GM12891 (cell line): ENCODE measurements around the gene PPP1R11.

Experiments
- DNase-seq: peaks from one replicate; pipeline ENCODE4 v3.0.0; 2011; ENCODE audit warnings: low spot score; ENCODE audit not compliant: insufficient read length
- FAIRE-seq: peaks from 2 replicates; lab custom pipeline; 2011; peaks lifted over from hg19 to GRCh38; lab: Jason Lieb, UNC
- PAX5 ChIP-seq: IDR thresholded peaks from 2 replicates; pipeline ENCODE4 v1.6.1; 2011; ENCODE audit warnings: low read length, moderate library complexity, mild to moderate bottlenecking; ENCODE audit not compliant: insufficient read depth, severe bottlenecking
- POLR2A ChIP-seq: IDR thresholded peaks from 2 replicates; pipeline ENCODE4 v1.6.1; 2011; ENCODE audit warnings: low read depth, low read length, control low read depth
- POLR2AphosphoS5 ChIP-seq: IDR thresholded peaks from 2 replicates; pipeline ENCODE4 v1.6.1; 2011; ENCODE audit warnings: low read depth, low read length, control low read depth
- POU2F2 ChIP-seq: IDR thresholded peaks from 2 replicates; pipeline ENCODE4 v1.6.1; 2011; ENCODE audit warnings: low read depth, mild to moderate bottlenecking, control low read depth, low read length, moderate library complexity
- SPI1 ChIP-seq: IDR thresholded peaks from 2 replicates; pipeline ENCODE4 v1.6.1; 2011; ENCODE audit warnings: low read depth, low read length, control low read depth
- TAF1 ChIP-seq: IDR thresholded peaks from 2 replicates; pipeline ENCODE4 v1.6.1; 2011; ENCODE audit warnings: low read depth, low read length, control low read depth

The PPP1R11 gene

DNA sequence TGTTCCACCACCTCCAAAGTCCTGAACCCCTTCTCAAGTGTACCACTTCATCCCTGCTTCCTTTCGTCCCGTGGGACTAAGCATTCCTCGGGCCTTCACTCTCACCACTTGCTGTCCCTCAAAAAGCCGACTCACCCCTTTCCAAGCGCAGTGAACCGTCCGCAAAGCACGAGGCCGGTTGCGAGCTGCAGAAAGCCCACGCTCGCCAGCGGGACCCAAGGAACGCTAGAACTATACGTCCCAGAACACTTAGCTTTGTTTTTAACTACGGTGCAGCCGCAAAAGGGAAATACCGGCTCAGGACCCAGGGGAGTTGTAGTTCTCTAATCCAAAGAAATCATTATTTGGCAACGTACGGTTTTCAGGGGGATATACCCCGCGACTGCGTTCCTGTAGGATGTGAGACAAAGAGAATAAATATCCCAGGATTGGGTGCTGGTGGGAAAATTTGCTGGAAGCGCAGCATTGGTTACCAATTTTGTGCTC lies 6.3 kb upstream of the PPP1R11 start:
- DNase-seq (no peak), FAIRE-seq (peak; percentile 13)
- TF ChIP-seq POU2F2 (no peak), SPI1 (no peak), TAF1 (no peak), POLR2A (no peak), PAX5 (no peak), POLR2AphosphoS5 (no peak)

DNA sequence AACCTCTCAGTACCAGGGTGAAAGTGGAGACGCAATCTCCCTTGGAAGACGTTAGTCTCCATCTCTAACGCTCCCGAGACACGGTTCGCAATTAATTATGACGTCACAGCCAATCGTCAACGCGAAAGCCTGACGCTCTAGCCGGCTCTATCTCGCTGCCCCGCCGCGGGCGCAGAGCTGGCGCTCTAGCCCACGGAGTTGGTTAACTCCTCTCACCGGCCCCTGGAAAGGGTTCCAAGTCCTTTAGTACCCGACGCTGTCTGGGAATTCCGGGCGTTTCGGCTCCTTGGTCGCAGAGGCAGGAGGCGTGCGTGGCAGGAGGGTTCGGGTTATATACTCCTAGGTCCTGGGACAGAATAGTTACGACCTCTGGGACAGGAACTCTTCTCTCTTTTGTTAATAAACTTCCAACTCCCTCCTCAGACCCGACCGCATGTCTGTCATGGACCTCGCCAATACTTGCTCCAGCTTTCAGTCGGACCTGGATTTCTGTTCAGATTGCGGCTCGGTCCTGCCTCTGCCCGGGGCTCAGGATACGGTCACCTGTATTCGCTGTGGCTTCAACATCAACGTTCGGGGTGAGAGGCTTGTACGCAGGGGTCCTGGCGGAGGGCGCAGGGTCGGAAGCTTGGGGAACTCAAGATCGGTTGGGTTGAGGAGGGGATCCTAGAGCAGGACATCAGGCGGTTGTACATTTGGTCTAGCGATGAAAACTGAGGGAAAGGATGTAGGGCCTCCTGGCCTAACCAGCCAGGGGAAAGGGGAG lies 5.7 kb upstream of the PPP1R11 start, which contains the start of gene POLR1H:
Gene POLR1H (plus strand): TSS at position 174 of the 766 bp plus-strand sequence. CDS start 260 bp downstream, at position 434.
- FAIRE-seq: peak; percentile 94
- TF ChIP-seq POLR2A (peak; percentile 96), POLR2AphosphoS5 (peak; percentile 91), PAX5 (no peak), POU2F2 (peak; percentile 82), SPI1 (no peak), TAF1 (peak; percentile 93)

DNA sequence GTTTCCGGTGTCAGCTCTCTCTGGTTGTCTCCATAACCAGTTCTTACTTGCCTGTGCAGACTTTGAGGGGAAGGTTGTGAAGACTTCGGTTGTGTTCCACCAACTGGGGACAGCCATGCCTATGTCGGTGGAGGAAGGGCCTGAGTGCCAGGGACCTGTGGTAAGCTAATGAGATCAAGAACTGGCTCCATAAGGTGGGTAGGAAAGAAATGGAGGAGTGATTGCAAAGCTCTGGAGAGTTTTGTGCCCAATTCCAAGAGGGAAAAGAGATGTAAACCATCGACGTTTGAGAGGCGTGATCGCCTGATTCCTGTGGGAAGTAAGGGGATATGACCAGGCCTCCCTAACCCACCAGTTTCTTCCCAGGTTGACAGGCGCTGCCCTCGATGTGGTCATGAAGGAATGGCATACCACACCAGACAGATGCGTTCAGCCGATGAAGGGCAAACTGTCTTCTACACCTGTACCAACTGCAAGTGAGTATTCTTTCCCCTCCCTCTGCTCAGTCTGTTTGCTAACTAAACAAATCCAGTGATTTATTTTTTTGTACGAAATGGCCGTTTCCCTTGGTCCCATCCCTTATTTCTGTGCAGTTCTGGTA lies 5.0 kb upstream of the PPP1R11 start:
- TF ChIP-seq POLR2A (no peak), SPI1 (no peak), POLR2AphosphoS5 (no peak), TAF1 (no peak; the same call in 1 of the 2 replicates), POU2F2 (no peak; the same call in 1 of the 2 replicates), PAX5 (no peak)
- FAIRE-seq (no peak), DNase-seq (no peak)

More for the DNA sequence above, 5.7 kb upstream of the PPP1R11 start, which contains the start of gene POLR1H:
- DNase-seq: peak; percentile 68

DNA sequence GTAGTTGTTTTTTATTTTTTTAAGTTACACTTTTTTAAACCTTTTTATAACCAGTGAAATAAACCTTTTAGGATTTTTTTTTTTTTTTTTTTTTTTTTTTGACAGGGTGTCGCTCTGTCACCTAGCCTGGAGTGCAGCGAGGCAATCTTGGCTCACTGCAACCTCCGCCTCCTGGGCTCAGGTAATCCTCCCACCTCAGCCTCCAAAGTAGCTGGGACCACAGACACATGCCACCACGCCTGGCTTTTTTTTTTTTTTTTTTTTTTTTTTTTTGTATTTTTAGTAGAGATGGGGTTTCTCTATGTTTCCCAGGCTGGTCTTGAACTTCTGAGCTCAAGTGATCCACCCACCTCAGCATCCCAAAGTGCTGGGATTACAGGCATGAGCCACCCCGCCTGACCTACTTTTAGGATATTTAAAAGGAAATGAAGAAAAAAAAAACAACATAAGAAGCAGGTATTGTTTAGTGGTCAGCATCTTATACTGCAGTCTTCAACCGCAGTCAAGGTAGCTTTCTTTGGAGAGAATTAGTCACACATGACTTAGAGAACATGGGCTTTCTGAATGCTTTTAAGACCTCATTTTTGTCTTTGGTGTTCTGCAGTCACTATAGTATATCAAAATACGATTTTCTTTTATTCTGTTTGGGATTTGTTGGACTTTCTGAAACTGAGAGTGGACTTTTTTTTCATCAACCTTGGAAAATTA lies 4.4 kb upstream of the PPP1R11 start:
- FAIRE-seq (no peak), DNase-seq (no peak)

DNA sequence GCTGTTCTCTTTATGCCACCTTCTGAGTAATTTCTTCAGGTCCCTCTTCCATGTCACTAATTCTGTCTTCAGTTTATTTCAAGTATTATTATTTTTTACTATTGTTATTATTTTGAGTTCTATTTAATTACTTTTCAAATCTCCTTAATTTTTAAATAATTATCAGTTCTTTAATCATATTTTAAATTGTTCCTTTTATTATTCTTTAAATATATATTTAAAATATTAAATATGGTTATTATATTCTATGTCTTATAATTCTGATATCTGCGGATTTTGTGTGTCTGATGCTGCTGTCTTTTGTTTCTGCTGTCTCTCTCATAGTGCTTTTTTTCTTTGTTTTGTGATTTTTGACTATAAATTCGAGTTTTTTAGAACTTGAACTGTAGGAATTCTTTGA lies 3.7 kb upstream of the PPP1R11 start:
- DNase-seq (no peak), FAIRE-seq (no peak)
- TF ChIP-seq POLR2AphosphoS5 (no peak), SPI1 (no peak), POLR2A (no peak), POU2F2 (no peak), PAX5 (no peak), TAF1 (no peak)

More for the DNA sequence above, 4.4 kb upstream of the PPP1R11 start:
- TF ChIP-seq POLR2A (no peak), POU2F2 (no peak), POLR2AphosphoS5 (no peak), SPI1 (no peak), TAF1 (no peak), PAX5 (no peak)

DNA sequence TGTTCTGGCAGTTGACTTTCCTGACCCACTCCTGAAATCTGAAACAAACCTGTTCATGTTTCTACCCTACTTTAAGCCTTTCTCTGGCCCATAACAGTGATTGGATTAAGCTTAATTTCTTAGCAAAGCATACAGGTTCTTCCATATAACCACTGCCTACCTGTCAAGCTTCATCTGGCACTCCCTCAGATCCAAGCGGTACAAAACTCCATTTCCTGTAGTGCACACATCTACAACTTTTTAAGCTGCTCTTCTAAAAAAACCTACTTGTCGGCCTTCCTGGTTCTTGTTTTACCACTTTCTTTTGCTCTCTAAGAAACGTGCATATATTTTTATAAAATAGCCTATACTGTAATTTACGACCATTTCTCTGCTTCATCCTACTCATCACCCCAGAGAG lies 916 bp upstream of the PPP1R11 start:
- no peak for FAIRE-seq
- TF ChIP-seq POU2F2: no peak
- TF ChIP-seq SPI1: no peak
- no peak for TF ChIP-seq PAX5
- no peak for TF ChIP-seq POLR2A
- TF ChIP-seq POLR2AphosphoS5: no peak
- no peak for TF ChIP-seq TAF1
- no peak for DNase-seq

DNA sequence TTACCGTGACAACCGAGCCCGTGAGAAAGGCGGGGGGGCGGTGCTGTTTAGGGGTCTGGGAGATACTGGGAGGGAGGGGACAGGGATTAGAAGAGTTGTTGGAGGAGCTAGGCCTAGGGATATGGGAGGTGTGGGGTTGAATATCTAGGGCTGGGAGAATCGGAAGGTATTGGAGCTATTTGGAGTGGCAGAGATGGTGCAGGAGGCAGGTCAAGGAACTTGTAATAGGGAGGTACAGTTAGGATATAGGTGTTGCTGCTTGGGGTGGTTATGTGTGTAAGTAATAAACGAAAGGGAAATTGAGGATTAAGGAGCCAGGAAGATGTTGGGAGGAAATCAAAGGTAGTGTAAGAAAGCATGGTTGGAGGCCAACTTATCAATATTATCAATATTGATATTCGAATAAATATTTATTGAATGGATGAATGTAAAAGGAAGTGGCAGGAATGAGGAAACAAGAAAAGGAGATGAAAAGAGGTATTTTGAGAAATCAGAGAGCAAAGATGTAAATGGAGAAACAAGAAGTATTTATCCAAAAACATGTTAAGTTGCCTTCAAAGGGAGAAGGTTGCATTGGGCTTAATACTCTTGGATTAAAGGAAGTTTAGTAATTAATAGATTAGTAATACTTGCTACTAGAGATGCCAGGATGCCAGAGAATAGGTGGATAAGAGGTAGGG lies 602 bp downstream of the PPP1R11 start:
- TF ChIP-seq SPI1 (no peak), PAX5 (no peak), POLR2A (no peak), TAF1 (no peak), POU2F2 (no peak), POLR2AphosphoS5 (no peak)
- no peak for FAIRE-seq
- peak; percentile 48 for DNase-seq

DNA sequence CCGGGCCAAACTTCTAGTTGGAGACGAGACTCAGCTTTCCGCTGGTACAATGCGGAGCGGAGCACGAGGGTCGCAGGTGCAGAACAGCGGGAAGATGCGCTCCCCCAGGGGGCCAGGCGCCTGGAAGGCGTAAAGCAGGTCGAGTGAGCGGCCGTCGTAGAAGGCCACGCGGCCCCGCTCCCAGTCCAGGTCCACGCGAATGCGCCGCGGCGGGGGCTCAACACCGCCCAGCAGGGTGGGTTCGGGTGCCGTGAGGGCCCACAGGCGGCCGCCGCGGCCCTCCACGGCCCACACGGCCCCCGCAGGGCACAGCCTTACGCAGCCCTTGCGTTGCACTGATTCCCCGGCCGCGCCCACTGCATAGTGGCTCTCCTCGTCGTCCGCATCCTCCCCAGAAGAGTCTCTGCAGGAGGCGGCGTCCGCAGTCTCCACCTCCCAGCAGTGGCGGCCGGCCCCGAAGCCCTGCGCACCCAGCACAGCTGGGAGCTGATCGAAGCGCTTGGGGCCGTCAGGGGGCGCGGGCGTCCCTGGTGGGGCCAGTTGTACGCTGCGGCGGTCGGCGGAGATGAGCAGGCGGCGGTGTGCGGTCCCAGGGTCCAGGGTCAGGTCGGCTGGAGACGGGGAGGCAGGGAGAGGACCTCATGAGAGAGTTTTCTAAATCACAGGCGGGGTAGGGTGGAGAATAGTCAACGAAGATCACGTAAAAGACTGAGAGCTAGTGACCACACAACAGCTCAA lies 4.3 kb downstream of the PPP1R11 start:
- peak; percentile 20 for FAIRE-seq
- no peak for DNase-seq
- TF ChIP-seq POU2F2: no peak
- TF ChIP-seq TAF1: no peak
- no peak for TF ChIP-seq POLR2A
- TF ChIP-seq SPI1: no peak
- TF ChIP-seq PAX5: no peak
- TF ChIP-seq POLR2AphosphoS5: no peak
